WTC11 (cell line): ENCODE results near the gene MAPK11.

Source experiments
- CTCF ChIP-seq: fragments of 200-600 bp; IDR thresholded peaks from 2 replicates; pipeline ENCODE4 v1.8.0; 2022; ENCODE audit warnings: antibody characterized with exemption
- ESRRA ChIP-seq: sonication (generic); formaldehyde crosslinking; IDR thresholded peaks from 2 replicates; pipeline ENCODE4 v1.8.1; 2022; ENCODE audit warnings: mild to moderate bottlenecking, missing genetic modification reagents, borderline replicate concordance
- FOXK1 ChIP-seq: sonication (generic); formaldehyde crosslinking; IDR thresholded peaks from 2 replicates; pipeline ENCODE4 v1.8.0; 2022; ENCODE audit warnings: mild to moderate bottlenecking, moderate library complexity, missing genetic modification reagents
- FOXP4 ChIP-seq: sonication (generic); formaldehyde crosslinking; IDR thresholded peaks from 2 replicates; pipeline ENCODE4 v1.8.0; 2022; ENCODE audit warnings: mild to moderate bottlenecking, missing genetic modification reagents
- NR1H2 ChIP-seq: sonication (generic); formaldehyde crosslinking; IDR thresholded peaks from 2 replicates; pipeline ENCODE4 v1.9.0; 2021; ENCODE audit warnings: mild to moderate bottlenecking, moderate library complexity, missing genetic modification reagents

GRCh38 chr22:50264946-50265669 is 5.1 kb downstream of the MAPK11 start:
- TF ChIP-seq CTCF (no peak), FOXK1 (CRISPR knock-in tag) (no peak), FOXP4 (CRISPR knock-in tag) (no peak), ESRRA (CRISPR knock-in tag) (no peak), NR1H2 (no peak)
